H1 (cell line): ENCODE measurements around the gene RPTOR. TPM values are rescaled to one million over a fixed set of nuclear protein-coding genes. Genes with fewer than 3 reads are reported as not detected.

Experiments
- CHD1 ChIP-seq: IDR thresholded peaks from 2 replicates; pipeline ENCODE4 v1.6.1; 2012; ENCODE audit warnings: low read depth, low read length, improper control_type of control experiment
- CHD7 ChIP-seq: fragments of 300-600 bp; sonication (generic); IDR thresholded peaks from 2 replicates; pipeline ENCODE4 v1.7.1; 2012; ENCODE audit warnings: low read length, moderate library complexity, mild to moderate bottlenecking, inconsistent platforms; ENCODE audit not compliant: insufficient replicate concordance
- EGR1 ChIP-seq: IDR thresholded peaks from 2 replicates; pipeline ENCODE4 v1.6.1; 2011; ENCODE audit warnings: low read depth, low read length, borderline replicate concordance
- EP300 ChIP-seq, 2 experiments: IDR thresholded peaks; 1 replicate in 1 of 2; 2 replicates in 1 of 2; pipeline ENCODE4 v1.6.1; 2011 to 2012; ENCODE audit warnings: low read depth in 2 of 2, low read length in 2 of 2, mild to moderate bottlenecking in 2 of 2, borderline replicate concordance in 1 of 2, inconsistent platforms in 1 of 2, moderate library complexity in 1 of 2
- FOSL1 ChIP-seq: IDR thresholded peaks from 2 replicates; pipeline ENCODE4 v1.6.1; 2011; ENCODE audit warnings: mild to moderate bottlenecking, low read depth, low read length, moderate library complexity; ENCODE audit not compliant: insufficient read depth
- GTF2F1 ChIP-seq: IDR thresholded peaks from 2 replicates; pipeline ENCODE4 v1.6.1; 2012; ENCODE audit warnings: low read depth, low read length, improper control_type of control experiment, borderline replicate concordance
- RFX5 ChIP-seq: IDR thresholded peaks from 2 replicates; pipeline ENCODE4 v1.6.1; 2011; ENCODE audit warnings: low read depth, low read length, improper control_type of control experiment, borderline replicate concordance
- RNF2 ChIP-seq: fragments of 200-900, 300-1000 bp; sonication (generic); IDR thresholded peaks from 2 replicates; pipeline ENCODE4 v1.7.1; 2016; ENCODE audit warnings: borderline replicate concordance, low read depth, mild to moderate bottlenecking, antibody characterized with exemption, low read length; ENCODE audit not compliant: poor library complexity, severe bottlenecking; ENCODE audit errors: missing control alignments
- SAP30 ChIP-seq: fragments of 300-600 bp; sonication (generic); IDR thresholded peaks from 2 replicates; pipeline ENCODE4 v1.7.1; 2012; ENCODE audit warnings: low read length, moderate library complexity, mild to moderate bottlenecking, inconsistent platforms; ENCODE audit not compliant: insufficient read depth, insufficient replicate concordance
- SP4 ChIP-seq: IDR thresholded peaks from 2 replicates; pipeline ENCODE4 v1.6.1; 2012; ENCODE audit warnings: low read length, inconsistent platforms
- ZNF274 ChIP-seq: IDR thresholded peaks from 2 replicates; pipeline ENCODE4 v1.7.0; 2012; ENCODE audit warnings: low read length, borderline replicate concordance; ENCODE audit errors: extremely low read depth
- polyA plus RNA-seq, 7 experiments: library from polyadenylated mRNA; depleted of rRNA in 3 of 7; stranded (reverse) in 5 of 7; unstranded in 2 of 7; fragments of >200 nt in 5 of 7; fragments of 200-250 nt in 2 of 7; gene quantifications; 1 replicate in 5 of 7; 2 replicates in 1 of 7; 4 replicates in 1 of 7; pipeline versions ENCODE4 v1.2.1 to v1.2.3, GENCODE V29; 2011 to 2013; ENCODE audit warnings: missing spikeins in 2 of 7, mixed read lengths in 2 of 7
- total RNA-seq: library from RNA; stranded (reverse); fragmentation: NEBNext Ultra II Directional; extraction: Animal tissue kit (Norgen Biotek cat#: 25700); gene quantifications from 2 replicates; pipeline ENCODE4 v1.2.1, GENCODE V29; 2021

The RPTOR gene
- total and polyA plus RNA-seq, 2 of the 8 experiments (the other 6 are each of a cell fraction or from before 2014, with no cell fraction given) = 6.9 to 28.7 TPM

DNA sequence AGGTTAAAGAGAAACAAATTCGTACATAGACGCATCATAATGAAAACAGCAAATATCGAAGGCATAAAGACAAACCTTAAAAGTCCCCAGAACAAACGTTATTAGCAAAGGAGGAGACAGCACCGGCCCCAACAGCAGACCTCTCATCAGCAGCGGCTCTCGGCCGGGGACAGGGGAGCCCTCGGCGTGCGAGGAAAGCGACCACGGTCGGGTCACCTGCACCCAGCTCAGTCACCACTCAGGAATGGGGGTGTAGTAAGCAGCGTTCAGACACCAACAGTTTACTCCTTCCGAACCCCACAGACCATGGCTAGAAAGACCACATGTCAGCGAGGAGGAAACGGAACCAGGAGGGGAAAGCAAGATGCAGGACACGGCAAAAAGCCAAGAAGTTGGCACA, 337.7 kb downstream of the RPTOR start (continued):
- TF ChIP-seq CHD7 (no peak), CHD1 (no peak), SAP30 (no peak), SP4 (no peak), RNF2 (no peak), FOSL1 (no peak), RFX5 (no peak), GTF2F1 (no peak), EP300 (IDR thresholded peaks at IDR 0.05; ENCODE audit: borderline replicate concordance in 1 of 2, low read depth in 2 of 2, low read length in 2 of 2) (no peak), ZNF274 (no peak), EGR1 (no peak)
